Ramos (cell line): Measurements from ENCODE around the gene DPYSL5.

Experiments used
- in situ Hi-C: fragments of 300-500 bp; cut with MboI; formaldehyde crosslinking; loops from one replicate; pipeline ENCODE4 v1.14.3; 2022; ENCODE audit warnings: low sequenced_read_pairs; ENCODE audit not compliant: unreplicated experiment

Gene DPYSL5

DNA sequence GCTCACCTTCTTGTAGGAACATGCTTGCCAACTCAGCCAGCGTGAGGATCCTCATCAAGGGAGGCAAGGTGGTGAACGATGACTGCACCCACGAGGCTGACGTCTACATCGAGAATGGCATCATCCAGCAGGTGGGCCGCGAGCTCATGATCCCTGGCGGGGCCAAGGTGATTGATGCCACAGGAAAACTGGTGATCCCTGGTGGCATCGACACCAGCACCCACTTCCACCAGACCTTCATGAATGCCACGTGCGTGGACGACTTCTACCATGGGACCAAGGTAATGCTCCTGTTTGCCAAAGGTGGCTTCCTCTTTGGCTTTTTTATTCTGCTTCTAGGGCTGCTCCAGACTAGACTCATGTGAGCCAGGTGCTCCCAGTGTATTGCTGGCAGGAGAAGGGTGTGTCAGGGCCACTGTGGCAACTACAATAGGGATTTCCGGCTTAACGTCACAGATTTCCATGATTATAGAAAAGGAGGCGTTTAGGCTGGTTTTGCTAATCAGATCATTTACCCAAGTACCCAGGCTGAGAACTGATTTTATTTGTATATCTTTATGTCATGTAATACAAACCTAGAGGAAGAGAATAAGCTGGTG, 50.6 kb downstream of the DPYSL5 start:
- in situ Hi-C loops = no loop called here

DNA sequence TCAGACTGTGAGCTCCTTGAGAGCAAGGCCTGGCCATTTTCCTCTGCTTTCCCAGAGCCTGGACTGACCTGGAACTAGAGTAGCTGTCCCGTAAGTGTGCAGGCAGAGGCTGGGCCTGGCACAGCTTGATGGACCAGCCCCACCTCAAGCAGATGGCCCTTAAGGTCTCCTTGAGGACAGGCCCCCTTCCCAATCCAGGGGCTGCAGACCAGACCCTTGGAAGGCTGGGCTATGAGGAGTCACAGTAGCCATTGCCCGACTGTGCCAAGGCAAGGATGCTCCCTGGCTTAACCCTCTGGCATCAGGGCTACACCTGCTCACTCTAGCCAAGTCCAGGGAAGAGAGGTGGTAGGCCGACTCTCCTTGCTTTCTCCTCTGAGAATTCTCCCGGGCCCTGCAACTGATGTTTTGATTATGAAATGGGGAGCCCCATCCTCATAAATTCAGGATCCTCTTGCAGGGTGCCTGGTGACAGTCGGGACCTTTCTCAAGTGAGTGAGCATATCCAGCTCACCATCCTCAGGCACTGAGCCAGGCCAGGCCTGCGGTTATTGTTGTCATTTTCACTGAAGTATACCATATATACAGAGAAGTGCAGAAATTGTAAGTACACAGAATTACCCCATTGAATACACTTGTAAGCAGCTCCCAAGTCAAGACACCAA, 51.7 kb downstream of the DPYSL5 start:
- in situ Hi-C loops = no loop called here

DNA sequence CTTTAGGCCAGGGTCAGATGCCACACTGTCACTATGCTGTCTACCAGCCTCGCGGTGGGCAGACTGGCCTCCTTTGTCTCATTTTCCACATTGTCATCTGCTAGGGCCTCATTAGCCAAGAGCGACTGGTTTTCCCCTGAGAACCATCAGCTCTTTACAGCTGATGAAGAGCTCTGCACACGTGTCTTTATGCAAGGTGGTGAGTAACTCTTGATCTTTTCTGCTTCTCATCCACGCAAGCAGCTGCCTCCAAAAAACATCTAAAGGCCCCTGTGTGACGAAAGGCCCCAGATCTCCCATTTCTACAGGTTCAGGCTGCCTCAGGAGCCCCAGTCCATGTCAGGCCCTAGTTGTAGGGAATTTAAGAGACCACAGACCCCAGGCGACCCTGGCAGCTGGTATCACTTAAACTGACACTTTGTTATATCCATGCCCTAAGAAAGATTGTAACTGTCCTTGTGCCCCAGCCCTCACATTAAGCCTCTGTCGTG, 52.9 kb downstream of the DPYSL5 start:
- in situ Hi-C loops = no loop called here

DNA sequence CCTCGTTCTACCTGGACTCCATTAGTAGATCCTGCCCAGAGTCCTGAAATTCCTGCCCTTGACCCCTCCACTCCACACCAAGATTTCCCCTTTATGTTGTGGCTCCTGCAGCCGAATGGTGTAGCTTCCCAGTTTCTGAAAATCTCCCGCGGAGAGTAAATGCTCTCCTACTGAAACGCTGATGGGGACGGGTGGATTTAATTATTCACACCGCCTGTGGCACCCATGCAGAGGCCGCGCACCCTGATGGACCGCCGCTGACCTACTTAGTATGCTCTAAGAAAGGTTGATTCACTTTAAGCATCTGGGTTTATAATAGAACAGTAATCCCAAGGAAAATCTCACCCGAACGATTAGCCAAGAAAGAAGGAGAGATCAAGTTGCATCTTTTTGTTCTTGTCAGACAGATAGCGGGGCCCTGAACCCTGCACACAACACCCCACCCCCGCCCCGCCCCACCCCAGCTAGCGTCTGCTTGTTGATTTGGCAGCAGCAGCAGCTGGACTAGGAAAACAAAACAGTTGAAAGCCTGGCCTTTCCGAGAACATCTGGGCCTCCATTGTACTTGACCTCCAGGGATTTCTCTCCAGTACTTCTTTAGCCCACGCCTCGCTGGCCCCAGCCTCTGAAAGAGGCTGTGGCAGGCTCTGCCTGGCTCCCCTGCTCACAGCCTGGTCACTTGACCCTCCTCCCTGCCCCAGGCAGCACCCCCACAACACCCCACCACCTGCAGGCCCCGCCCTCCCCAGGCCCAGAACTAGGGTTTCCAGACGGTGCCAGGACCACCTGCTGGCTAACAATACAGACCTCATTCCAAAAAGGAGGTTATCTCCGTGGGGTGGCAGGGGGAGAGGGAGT, 53.6 kb downstream of the DPYSL5 start:
- in situ Hi-C loops = no loop called here

DNA sequence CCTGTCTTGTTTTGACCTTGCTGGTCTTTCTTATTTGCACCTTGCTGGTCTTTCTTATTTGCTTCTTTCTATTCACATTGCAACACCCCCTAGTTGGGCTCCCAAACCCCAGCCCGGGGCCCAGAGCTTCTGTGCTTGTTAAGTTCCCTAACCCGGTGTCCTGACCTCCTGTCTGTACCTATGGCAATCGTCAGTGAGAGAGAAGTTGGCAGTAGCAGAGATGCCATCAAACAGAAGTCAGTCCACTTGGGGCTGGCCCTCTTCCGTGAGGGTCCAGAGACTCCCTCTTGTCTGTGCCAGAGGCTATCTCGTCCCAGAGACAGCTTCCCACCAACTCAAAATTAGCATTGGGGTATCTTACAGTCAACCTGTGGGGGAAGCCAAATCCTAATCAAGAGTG, 55.7 kb downstream of the DPYSL5 start:
- in situ Hi-C loops = no loop called here

DNA sequence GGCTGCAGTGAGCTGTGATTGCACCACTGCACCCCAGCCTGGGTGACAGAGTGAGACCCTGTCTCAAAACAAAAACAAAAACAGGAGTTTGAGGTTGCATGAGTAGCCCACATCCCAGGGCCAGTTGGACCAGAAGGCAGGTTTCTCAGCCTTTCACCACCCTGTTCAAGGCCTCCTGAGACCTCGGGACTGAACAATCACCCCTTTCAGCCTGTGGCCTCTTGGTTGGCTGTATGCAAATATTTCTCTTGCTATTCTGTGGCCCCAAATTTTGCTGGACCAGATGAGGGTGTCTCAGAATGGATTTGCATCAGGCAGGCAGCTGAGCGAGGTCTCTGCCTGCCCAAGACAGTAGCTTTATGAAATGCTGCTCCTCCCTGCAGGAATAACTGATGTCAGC, 56.9 kb downstream of the DPYSL5 start:
- in situ Hi-C loops = no loop called here

DNA sequence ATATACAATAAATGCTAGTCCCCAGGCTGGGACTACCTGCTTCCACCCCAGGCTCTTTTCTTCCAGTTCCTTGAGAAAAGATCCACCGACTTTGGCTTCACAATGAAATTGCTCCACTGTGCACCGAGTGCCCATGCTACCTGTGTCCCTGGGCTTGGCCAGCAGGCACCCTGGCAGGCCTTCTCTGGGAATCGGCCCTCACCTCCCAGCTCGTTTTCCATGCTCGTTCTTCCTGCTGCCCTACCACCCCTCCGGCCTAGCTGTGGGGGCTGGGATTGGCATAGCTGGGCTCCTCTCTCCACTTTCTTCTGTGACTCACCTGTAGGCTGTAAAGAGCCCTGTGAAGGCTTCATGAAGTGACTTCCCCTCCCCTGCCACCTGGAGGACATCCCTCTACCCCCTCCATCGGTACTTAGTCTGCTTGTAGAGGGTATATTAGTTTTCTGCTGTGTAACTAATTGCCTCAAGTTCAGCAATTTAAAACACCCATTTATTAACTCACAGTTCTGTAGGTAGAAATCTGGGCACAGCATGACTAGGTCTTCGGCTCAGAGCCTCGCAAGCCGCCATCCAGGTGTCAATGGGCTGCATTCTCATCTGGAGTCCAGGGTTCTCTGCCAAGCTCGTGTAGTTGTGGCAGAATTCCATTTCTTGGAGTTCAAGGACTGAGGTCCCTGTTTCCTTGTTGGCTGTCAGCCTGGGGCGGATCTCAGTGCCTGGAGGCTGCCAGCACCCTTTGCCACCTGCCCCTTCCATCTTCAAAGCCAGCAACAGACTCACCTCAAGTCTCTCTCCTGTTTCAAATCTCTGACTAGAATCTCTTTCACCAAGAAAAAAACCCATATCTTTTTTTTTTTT, 57.6 kb downstream of the DPYSL5 start:
- in situ Hi-C loops = no loop called here

DNA sequence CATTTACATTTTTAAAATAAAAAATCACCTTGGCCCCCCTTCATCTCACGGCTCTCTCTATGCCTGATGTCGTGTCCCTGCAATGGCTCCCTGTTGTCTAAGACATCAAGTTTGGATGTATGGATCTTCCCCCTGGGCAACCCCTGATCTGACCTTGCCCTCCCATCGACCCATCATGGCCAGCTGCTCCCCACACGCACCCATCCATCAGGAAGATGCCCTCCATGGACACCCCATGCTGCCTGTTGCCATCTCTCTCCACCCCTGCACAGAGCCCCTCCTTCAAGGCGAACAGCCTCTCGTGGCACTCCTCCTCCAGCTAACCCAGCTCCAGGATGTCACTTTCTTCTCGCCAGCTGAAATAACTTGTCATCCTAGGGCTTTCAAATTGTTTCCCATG, 59.5 kb downstream of the DPYSL5 start:
- in situ Hi-C loops = no loop called here

DNA sequence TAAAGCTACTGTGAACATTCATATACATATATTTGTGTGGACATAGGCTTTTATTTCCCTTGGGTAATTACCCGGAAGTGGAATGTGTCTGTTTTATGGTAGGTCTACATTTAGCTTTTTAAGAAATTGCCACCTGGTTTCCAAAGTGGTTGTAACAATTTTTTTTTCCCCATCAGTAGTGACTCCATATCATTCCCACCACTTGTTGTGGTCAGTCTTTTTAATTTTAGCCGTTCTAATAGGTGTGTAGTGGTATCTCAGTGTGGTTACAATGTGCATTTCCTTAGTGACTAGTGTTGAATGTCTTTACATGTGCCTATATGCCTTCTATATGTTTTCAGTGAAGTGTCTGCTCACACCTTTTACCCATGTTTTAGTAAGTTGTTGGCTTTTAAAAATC, 62.2 kb downstream of the DPYSL5 start:
- in situ Hi-C loops = no loop called here

DNA sequence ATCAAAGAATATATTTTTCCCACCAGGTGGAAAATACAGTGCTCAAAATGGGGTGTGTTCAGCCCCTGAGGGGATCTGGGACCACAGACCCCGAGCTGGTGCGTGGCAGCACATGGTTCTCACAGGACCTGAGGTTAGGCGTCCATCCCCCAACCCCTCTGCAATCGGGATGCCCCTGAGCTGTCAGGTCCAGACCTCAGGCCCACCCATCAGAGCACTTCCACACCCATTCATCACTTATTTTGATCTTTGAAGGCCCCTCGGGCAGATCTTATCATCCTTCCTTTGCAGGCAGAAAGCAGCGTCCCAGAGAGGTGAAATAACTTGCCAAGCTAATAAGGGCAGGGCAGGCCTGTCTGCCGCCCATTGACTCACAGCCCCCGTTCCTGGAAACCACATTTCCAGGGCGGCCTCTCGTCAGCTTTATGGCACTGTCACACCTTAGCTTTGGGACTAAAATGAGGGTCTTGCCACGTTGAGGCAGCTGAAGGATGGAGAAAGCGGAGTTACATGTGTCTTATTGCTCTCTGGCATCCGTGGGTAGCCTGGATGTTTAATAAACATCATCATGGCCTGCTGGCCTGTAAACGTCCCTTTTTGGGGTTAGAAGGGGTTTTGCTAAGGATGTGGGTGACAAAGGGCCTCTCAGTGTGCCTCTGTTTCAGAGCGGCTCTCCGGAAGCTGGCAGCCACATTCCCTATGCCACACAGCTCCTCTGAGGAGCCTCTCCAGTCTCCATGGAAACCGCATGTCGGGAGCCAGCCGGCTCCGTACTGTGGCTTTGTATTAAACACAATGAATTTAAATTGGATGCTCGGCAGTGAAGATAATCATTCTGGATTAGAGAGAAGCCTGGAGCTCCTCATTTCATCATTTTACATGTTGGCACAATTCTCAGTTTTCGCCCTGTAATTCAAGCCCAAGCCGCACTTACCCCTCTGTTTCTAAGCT, 64.3 kb downstream of the DPYSL5 start:
- in situ Hi-C loops = no loop called here

DNA sequence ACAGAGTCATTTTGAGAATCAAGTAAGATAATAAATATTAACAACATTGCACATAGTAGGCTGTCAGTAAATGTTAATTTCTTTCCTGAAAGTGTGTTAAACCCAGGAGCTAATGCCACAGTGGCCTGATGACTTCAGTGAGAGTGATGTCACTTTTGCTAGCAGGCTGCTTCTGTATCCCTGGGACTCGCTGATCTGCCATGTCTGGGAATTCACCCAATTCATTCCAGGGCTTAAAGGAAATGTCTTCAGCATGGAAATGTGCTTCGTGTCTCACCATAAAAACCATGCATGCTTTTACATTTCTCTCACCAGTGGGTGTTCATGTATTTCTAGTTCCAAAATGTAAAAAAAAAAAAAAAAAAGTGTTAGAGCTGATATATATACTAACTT, 65.7 kb downstream of the DPYSL5 start:
- in situ Hi-C loops = no loop called here

DNA sequence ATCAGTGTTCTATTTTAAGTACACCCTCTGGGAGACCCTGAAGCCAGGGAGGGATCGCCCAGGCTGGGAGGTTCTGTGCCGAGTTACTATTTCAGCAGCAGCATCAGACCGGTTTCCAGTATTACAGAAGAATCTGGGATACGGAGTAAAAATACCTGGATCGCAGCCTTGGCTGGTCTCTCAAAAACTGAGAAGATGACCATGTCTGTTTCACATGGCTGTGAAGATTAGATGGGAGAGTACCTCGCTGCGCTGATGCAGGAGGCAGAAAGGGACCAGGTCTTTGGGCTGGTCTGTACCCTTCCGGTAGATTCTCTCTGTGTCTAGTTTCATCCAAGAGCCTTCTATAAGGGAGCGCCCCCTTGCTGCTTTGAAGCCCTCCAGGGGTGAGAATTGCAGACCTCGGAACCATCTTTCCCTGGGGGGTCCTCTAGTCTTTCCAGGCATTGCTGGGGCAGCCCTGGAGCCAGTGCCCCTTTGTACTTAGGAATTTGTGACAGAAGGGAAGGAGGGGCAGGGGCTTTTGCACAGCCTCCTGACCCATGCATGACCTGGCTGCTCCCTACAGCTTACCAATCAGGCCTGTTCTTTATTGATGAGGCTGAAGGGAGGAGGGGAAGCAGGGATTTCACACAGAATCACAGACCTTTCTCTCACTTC, 66.2 kb downstream of the DPYSL5 start:
- in situ Hi-C loops = no loop called here

DNA sequence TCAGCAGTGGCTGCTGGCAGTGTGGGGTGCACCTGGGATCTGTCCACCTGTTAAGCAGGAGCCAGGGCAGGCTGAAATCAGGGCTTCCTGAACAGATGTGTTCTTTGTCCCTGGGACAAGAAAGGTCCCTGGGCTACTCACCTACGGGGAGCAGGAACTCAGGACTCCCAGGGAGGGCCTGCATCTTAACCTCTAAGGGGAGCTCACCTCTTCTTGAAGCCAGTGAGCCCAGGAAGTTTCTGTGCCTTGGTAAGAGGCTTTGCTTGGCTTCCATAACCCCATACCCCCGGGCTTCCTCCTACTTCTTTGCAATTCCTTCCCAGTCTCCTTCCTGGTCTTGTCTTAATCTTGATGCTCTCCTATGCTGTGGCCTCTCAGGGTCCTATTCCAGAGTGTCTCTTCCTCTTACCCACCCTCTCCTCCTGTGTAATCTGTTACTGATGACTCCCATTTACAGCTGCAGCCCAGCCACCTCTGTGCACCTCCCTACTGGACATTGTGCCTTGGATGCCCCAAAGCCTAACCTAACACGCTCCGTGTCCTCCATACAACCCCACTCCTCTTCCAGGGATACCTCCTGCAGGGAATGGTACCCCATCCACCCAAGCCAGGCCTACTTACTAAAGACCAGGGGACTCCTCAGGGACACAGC, 66.9 kb downstream of the DPYSL5 start:
- in situ Hi-C loops = no loop called here

DNA sequence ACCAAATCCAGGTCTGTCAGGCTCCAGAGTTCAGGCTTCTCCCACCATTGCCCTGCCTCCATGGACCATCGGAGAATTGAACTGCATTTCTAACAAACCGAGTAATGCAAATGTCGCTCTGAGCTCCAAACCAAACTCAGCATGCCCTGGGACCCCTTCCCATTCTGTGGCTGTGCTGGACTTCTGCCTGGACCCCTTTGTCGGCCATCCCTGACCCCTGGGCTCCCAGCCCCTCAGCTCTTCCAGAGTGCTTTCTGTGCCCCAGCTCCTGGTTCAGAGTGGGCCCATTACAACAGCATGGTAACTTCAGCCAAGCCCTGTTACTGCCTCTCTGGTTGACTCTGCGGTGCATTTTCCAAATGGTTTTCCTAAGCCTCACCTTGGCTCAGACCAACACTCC, 67.4 kb downstream of the DPYSL5 start:
- in situ Hi-C loops = no loop called here

DNA sequence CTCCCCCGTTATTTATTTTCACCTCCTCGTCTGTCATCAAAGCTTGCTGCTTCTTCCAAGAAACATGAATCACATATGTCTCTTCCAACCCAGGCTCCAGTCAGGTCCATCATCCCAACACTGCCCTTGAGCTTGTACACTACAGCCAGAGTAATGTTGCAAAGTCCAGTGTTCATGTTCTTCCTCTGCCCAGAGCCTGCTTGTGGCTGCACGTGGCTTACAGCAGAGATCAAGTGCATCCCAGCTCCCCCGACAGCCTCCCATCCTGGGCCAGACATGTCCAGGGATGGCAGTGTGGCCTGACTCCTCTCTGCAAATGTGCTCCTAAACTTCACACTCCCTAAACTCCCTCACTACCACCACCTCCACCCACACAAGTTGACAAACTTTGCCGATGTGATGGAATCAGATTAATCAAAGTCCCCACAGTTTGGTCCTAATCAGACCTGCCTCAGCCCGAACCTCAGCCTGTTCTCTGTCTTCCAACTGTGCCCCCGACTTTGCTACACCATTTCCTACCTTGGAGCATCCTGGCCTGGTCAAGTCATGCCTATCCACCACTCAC, 68.3 kb downstream of the DPYSL5 start:
- in situ Hi-C loops = no loop called here

DNA sequence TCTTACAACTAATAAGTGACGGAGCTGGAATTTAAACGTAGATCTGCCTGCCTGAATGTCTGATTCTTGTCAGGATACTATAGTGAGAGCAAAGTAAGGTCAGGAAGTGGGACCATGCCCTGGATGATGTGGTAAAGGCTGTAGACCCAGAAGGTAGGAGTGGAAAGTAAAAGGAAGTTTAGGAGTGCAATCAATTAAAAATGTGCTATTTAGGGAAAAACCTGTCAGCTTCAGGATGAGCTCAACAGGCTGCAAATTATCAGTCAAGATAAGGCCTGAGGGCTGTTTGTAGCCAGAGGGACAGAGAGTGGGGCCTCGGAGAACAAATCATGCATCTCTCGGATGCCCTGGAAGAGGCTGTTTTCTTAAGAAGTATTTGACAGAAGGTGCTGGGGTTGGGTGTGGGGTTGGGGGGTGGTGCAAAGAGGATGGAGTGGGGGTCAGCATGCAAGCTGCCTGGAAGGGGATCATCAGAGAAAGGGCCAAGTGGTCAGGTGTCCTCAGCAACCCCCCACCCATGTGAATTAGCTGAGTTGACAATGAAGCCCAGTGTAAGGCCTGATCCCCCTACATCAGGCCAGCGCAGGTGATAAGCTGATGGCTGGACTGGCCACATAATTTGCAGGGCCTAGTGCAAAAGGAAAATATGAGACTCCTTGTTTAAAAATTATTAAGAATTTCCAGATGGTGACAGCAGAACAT, 69.4 kb downstream of the DPYSL5 start:
- in situ Hi-C loops = no loop called here

DNA sequence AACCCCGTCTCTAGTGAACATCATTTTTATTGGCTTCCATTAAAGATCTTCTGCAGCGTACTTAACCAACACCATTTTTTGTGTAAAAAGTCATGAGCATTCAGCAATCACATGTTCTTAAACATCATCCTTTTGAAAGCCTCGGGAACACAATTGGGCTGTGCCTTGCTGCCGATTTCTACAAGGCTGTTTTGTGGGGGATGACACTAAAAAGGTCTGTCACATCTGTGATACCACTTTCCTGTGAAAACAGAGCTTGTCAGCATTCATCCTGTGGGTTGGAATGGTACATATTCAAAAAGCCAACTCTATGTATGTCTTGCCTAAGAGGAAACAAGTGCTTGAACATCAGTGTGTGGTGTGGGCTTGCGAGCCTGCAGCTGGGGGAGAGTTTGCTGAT, 73.4 kb downstream of the DPYSL5 start:
- in situ Hi-C loops = no loop called here
